Smooth muscle cell (in vitro differentiated cells): ENCODE measurements around the gene NUDT10. TPM values are rescaled to one million over a fixed set of nuclear protein-coding genes. Genes with fewer than 3 reads are reported as not detected.
"Not testable (repeated sequence)": the region's sequence is repeated elsewhere in the genome, so short reads cannot be mapped to it uniquely, and the experiment has no call there.

Experiments
- DNase-seq: peaks from one replicate; lab custom pipeline; 2025; ENCODE audit not compliant: unreplicated experiment; lab: John Stamatoyannopoulos, UW
- H2AFZ ChIP-seq: fragments of 200-600 bp; sonication (generic); 2 replicates; pipeline ENCODE4 v1.6.0; 2016; ENCODE audit warnings: antibody characterized with exemption, low read depth, mild to moderate bottlenecking
- H3F3A ChIP-seq: fragments of 200-600 bp; sonication (generic); 2 replicates; pipeline ENCODE4 v1.6.0; 2017; ENCODE audit warnings: antibody characterized with exemption, low read depth
- H3K27ac ChIP-seq: fragments of 200-600 bp; sonication (generic); 2 replicates; pipeline ENCODE4 v1.5.1; 2016; ENCODE audit warnings: low read depth, mild to moderate bottlenecking
- H3K27me3 ChIP-seq: fragments of 200-600 bp; sonication (generic); 2 replicates; pipeline ENCODE4 v1.6.1; 2016; ENCODE audit warnings: low read depth, mild to moderate bottlenecking
- H3K36me3 ChIP-seq: fragments of 200-600 bp; sonication (generic); 2 replicates; pipeline ENCODE4 v1.5.1; 2016; ENCODE audit warnings: low read depth
- H3K4me1 ChIP-seq: fragments of 200-600 bp; sonication (generic); 2 replicates; pipeline ENCODE4 v1.5.1; 2016; ENCODE audit warnings: low read depth
- H3K4me2 ChIP-seq: fragments of 200-600 bp; sonication (generic); 2 replicates; pipeline ENCODE4 v1.6.0; 2016; ENCODE audit warnings: mild to moderate bottlenecking
- H3K4me3 ChIP-seq: fragments of 200-600 bp; sonication (generic); 2 replicates; pipeline ENCODE4 v1.5.1; 2016; ENCODE audit warnings: mild to moderate bottlenecking
- H3K79me2 ChIP-seq: fragments of 200-600 bp; sonication (generic); 2 replicates; pipeline ENCODE4 v1.6.0; 2016; ENCODE audit warnings: low read depth, mild to moderate bottlenecking
- H3K9ac ChIP-seq: fragments of 200-600 bp; sonication (generic); 2 replicates; pipeline ENCODE4 v1.6.0; 2016; ENCODE audit warnings: low read depth
- H3K9me3 ChIP-seq: fragments of 200-600 bp; sonication (generic); replicated peaks from 2 replicates; pipeline ENCODE4 v1.5.1; 2016; ENCODE audit warnings: low read depth
- H4K20me1 ChIP-seq: fragments of 200-600 bp; sonication (generic); 2 replicates; pipeline ENCODE4 v1.6.0; 2016; ENCODE audit warnings: low read depth
- WGBS: methylation state at CpG from one replicate; pipeline ENCODE4 v1.1.7; 2016; ENCODE audit warnings: low lambda C conversion rate; 5-methylcytosine and 5-hydroxymethylcytosine counted together
- polyA plus RNA-seq: library from polyadenylated mRNA; unstranded; fragments of >200 nt; fragmentation: Nextera tagmentation; extraction: Ambion mirVana; gene quantifications from 2 replicates; pipeline ENCODE4 v1.2.1, GENCODE V29; 2016
- total RNA-seq: library from RNA; depleted of rRNA; stranded (reverse); fragments of >200 nt; gene quantifications from 2 replicates; pipeline ENCODE4 v1.2.3, GENCODE V29; 2014
- TF ChIP-seq, protein P1 (sequence below): fragments of 200-600 bp; sonication (generic); IDR thresholded peaks from 2 replicates; pipeline ENCODE4 v1.5.1; 2017; ENCODE audit warnings: borderline replicate concordance, mild to moderate bottlenecking, antibody characterized with exemption; ENCODE audit not compliant: insufficient read depth, poor library complexity, severe bottlenecking

The NUDT10 gene
- total RNA-seq (2.8 and 3.2 TPM in 2 replicates), polyA plus RNA-seq (3.8 and 4.5 TPM in 2 replicates)

DNA sequence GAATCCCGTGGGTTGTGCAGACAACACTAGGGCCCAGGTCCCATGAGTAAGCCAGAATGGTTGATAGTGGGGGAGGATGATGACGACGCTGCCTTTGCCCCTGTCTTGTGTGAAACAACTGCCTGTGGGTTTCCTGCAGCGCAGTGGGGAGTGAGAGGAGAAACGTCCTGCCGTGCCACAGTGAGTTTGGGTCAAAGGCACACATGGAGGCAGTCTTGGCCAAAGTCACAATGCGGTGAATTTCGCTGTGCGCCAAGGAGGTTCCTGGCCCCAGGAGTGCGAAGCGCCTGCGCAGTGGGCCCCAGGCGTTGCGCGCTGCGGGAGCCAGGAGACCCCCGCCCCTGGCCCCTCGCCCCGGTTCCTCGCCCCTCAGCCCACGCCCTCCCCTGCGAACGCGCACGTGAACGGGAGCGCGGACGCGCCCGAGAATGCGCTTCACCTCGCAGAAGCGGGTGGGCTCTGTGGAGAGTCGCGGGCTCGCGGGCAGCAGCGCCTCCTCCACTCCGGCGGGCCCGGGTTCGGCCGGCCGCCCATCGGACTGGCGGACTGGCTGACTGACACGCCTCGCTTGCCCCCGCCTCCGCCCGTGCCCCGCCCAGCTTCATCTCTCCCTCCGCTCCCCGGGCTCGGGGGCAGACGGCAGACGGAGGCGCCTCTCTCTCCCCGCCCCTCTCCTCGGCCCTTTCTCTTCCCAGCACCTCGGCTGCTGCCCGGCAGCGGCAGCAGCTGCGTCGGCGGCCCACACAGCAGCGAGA, at the start of gene NUDT10:
Gene NUDT10, plus strand, starts transcription at position 635 of the 755 bp plus-strand sequence. CDS start 144 bp downstream, outside the sequence.
- H3K9ac ChIP-seq, result peak within 1 kb of the TSS; percentile 43
- 47% methylated on average over 42 of the region's 68 CpGs for WGBS
- H3K4me1 ChIP-seq, result peaks cover 6% of the 10 kb centered on the region
- H3K4me3 ChIP-seq, result peak within 1 kb of the TSS; percentile 55
- peak within 1 kb of the TSS; percentile 72 for H2AFZ ChIP-seq
- no peaks in the 10 kb centered on the region for H3K27me3 ChIP-seq
- no peak within 1 kb of the TSS for H3K27ac ChIP-seq
- peak; percentile 4 for DNase-seq
- TF ChIP-seq, protein P1, sequence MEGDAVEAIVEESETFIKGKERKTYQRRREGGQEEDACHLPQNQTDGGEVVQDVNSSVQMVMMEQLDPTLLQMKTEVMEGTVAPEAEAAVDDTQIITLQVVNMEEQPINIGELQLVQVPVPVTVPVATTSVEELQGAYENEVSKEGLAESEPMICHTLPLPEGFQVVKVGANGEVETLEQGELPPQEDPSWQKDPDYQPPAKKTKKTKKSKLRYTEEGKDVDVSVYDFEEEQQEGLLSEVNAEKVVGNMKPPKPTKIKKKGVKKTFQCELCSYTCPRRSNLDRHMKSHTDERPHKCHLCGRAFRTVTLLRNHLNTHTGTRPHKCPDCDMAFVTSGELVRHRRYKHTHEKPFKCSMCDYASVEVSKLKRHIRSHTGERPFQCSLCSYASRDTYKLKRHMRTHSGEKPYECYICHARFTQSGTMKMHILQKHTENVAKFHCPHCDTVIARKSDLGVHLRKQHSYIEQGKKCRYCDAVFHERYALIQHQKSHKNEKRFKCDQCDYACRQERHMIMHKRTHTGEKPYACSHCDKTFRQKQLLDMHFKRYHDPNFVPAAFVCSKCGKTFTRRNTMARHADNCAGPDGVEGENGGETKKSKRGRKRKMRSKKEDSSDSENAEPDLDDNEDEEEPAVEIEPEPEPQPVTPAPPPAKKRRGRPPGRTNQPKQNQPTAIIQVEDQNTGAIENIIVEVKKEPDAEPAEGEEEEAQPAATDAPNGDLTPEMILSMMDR, result no peak
- no peaks in the 10 kb centered on the region for H3K36me3 ChIP-seq
- H3K9me3 ChIP-seq, result no peaks in the 10 kb centered on the region
- H3K4me2 ChIP-seq, result peak within 1 kb of the TSS; percentile 83
- H3F3A ChIP-seq, result no peaks in the 10 kb centered on the region
- no peaks in the 10 kb centered on the region for H3K79me2 ChIP-seq
- H4K20me1 ChIP-seq, result no peaks in the 10 kb centered on the region

GRCh38 chrX:51292421-51292820, 40.2 kb upstream of the NUDT10 start:
- no peak overlapping the region for H3K4me3 ChIP-seq
- DNase-seq, result no peak
- H3K27me3 ChIP-seq, result no peaks in the 10 kb centered on the region
- WGBS, result 79% methylated on average over 3 of the region's 3 CpGs
- no peak overlapping the region for H3K4me2 ChIP-seq
- TF ChIP-seq, protein P1, result no peak
- no peaks in the 10 kb centered on the region for H3K79me2 ChIP-seq
- no peak overlapping the region for H3K9ac ChIP-seq
- no peak overlapping the region for H2AFZ ChIP-seq
- no peaks in the 10 kb centered on the region for H3F3A ChIP-seq
- H3K36me3 ChIP-seq, result no peaks in the 10 kb centered on the region
- no peak overlapping the region for H3K27ac ChIP-seq
- H4K20me1 ChIP-seq, result no peaks in the 10 kb centered on the region
- H3K9me3 ChIP-seq, result no peaks in the 10 kb centered on the region
- H3K4me1 ChIP-seq, result no peaks in the 10 kb centered on the region

DNA sequence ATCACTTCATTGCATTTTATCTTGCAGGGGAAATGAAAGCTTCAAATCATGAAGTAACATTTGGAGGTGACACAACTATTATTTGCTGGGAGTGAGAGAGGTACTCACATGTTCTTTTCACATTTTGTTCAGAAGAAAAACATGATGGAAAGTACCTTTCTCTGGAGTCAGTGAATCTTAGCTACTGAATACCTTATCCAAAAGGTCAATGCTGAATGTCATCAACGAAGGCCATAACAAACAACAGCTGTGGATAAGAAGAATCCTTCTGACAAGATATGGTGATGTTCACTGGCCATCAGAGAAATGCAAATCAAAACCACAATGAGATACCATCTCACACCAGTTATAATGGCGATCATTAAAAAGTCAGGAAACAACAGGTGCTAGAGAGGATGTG, 36.5 kb upstream of the NUDT10 start:
- Histone ChIP-seq H3K9ac (no peak overlapping the region), H3K79me2 (no peaks in the 10 kb centered on the region), H3F3A (no peaks in the 10 kb centered on the region), H3K4me2 (no peak overlapping the region), H3K4me3 (no peak overlapping the region), H3K4me1 (no peaks in the 10 kb centered on the region), H3K27me3 (no peaks in the 10 kb centered on the region), H4K20me1 (no peaks in the 10 kb centered on the region), H3K9me3 (no peaks in the 10 kb centered on the region), H2AFZ (no peak overlapping the region), H3K36me3 (no peaks in the 10 kb centered on the region), H3K27ac (no peak overlapping the region)
- no peak for DNase-seq
- TF ChIP-seq, protein P1, result no peak
- WGBS, result 76% methylated on average over 2 of the region's 2 CpGs

DNA sequence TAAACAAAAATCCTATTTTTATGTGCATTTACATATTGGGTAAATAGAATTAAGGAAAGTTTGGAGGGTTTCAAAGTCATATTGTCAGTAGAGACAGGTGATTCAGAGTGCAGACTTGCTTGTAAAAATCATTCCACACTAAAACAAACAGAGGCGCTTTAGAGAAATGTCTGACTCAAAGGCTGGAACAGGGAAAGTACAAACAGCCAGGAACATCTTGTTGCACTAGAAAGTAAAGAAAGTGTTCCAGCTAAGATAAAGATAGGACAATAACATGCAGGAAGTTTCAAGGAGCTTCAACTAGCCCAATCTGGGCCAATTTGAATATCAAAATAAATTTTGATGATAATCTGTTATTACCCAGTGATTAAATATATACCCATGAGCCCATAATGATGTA, 16.4 kb upstream of the NUDT10 start:
- Histone ChIP-seq H3K4me2 (no peak overlapping the region), H3K36me3 (no peaks in the 10 kb centered on the region), H3F3A (no peaks in the 10 kb centered on the region), H4K20me1 (no peaks in the 10 kb centered on the region), H2AFZ (no peak overlapping the region), H3K79me2 (no peaks in the 10 kb centered on the region), H3K4me3 (no peak overlapping the region), H3K9me3 (no peaks in the 10 kb centered on the region), H3K4me1 (no peaks in the 10 kb centered on the region), H3K27ac (no peak overlapping the region), H3K9ac (no peak overlapping the region), H3K27me3 (no peaks in the 10 kb centered on the region)
- TF ChIP-seq, protein P1, result no peak
- no peak for DNase-seq
- 89% methylated on average over 1 of the region's 1 CpG for WGBS

DNA sequence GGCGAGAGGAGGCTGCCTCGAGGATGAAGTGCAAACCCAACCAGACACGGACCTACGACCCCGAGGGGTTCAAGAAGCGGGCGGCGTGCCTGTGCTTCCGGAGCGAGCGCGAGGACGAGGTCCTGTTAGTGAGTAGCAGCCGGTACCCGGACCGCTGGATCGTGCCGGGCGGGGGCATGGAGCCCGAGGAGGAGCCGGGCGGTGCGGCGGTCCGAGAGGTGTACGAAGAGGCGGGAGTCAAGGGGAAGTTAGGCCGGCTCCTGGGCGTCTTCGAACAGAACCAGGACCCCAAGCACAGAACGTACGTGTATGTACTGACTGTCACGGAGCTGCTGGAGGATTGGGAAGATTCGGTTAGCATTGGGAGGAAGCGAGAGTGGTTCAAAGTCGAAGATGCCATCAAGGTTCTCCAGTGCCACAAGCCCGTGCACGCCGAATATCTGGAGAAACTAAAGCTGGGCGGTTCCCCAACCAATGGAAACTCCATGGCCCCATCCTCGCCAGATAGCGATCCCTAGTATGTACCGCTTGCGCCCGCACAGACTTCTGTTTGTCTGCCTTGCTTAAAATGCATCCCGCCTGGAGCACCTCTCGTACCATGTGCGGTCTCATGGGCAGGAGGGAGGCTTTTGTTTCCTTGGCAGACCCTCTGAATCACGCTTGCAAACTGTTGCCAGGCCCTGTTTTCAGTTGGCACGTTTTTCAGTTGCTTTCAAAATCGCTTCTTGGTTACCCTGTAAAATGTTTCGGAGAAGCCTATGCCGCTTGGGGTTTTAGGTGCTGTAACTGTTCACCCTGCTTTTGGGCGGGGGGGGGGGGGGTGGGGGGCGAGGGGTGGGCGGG, 542 bp downstream of the NUDT10 start:
- peak overlapping the region; percentile 72 for H2AFZ ChIP-seq
- not testable (repeated sequence) for H3F3A ChIP-seq, H3K9me3 ChIP-seq, H3K27me3 ChIP-seq, H3K4me1 ChIP-seq, H4K20me1 ChIP-seq, H3K79me2 ChIP-seq, DNase-seq, H3K9ac ChIP-seq, H3K27ac ChIP-seq, H3K36me3 ChIP-seq
- 51% methylated on average over 41 of the region's 56 CpGs for WGBS
- H3K4me3 ChIP-seq, result peak overlapping the region; percentile 55
- peak overlapping the region; percentile 83 for H3K4me2 ChIP-seq
